Prostate gland (tissue), 2 donors: ENCODE results near the gene FUT7. TPM values are rescaled to one million over a fixed set of nuclear protein-coding genes. Genes with fewer than 3 reads are reported as not detected.

Experiments
- DNase-seq: peaks from one replicate; pipeline ENCODE4 v3.0.0-alpha.2; 2019; ENCODE audit warnings: low spot score
- H3K27ac ChIP-seq, 2 donors: fragments of 200-600 bp; sonication (generic); 2 replicates each; pipeline ENCODE4 v1.5.1; 2017 to 2019
- H3K27me3 ChIP-seq: fragments of 200-600 bp; sonication (generic); replicated peaks from 2 replicates; pipeline ENCODE4 v1.5.1; 2019; ENCODE audit not compliant: insufficient read depth
- H3K36me3 ChIP-seq, 2 donors: fragments of 200-600 bp; sonication (generic); 1 replicate in 1 of 2; 2 replicates in 1 of 2; pipeline versions ENCODE4 v1.5.1 to v1.8.1; 2017 to 2019
- H3K4me1 ChIP-seq: fragments of 200-600 bp; sonication (generic); replicated peaks from 2 replicates; pipeline ENCODE4 v1.5.1; 2019
- H3K4me3 ChIP-seq, 2 donors: fragments of 200-600 bp; sonication (generic); 2 replicates each; pipeline ENCODE4 v1.5.1; 2017 to 2019
- H3K9me3 ChIP-seq: fragments of 200-600 bp; sonication (generic); 2 replicates; pipeline ENCODE4 v1.5.1; 2017
- POLR2A ChIP-seq: fragments of 450-650 bp; IDR thresholded peaks from one replicate; pipeline ENCODE4 v1.6.1; 2016; ENCODE audit warnings: antibody characterized with exemption, mild to moderate bottlenecking
- POLR2AphosphoS5 ChIP-seq: sonication (generic); formaldehyde crosslinking; IDR thresholded peaks from one replicate; pipeline ENCODE4 v1.6.1; 2017; ENCODE audit warnings: antibody characterized with exemption
- WGBS: methylation state at CpG from one replicate; pipeline ENCODE4 v1.1.5; 2018; 5-methylcytosine and 5-hydroxymethylcytosine counted together
- intact Hi-C: fragments of 100-400 bp; cut with DNase I; formaldehyde crosslinking; loops from one replicate; pipeline ENCODE4 v1.14.2; 2022
- total RNA-seq, 2 donors: library from RNA; depleted of rRNA; stranded (reverse); fragments of >200 nt; gene quantifications; one replicate each; pipeline ENCODE4 v1.1.0, GENCODE V29; 2016
- TF ChIP-seq, protein P1 (sequence below), 4 experiments: fragments of 200-600 bp in 2 of 4; fragments of 450-650 bp in 2 of 4; sonication (generic) in 2 of 4; IDR thresholded peaks; 1 replicate in 3 of 4; 2 replicates in 1 of 4; pipeline ENCODE4 v1.5.1; 2016 to 2019; ENCODE audit warnings: antibody characterized with exemption in 4 of 4, mild to moderate bottlenecking in 2 of 4, moderate library complexity in 2 of 4

Gene FUT7
- total RNA-seq, 2 donors from 2014 or later, result 0.57 TPM; not detected in 1

DNA sequence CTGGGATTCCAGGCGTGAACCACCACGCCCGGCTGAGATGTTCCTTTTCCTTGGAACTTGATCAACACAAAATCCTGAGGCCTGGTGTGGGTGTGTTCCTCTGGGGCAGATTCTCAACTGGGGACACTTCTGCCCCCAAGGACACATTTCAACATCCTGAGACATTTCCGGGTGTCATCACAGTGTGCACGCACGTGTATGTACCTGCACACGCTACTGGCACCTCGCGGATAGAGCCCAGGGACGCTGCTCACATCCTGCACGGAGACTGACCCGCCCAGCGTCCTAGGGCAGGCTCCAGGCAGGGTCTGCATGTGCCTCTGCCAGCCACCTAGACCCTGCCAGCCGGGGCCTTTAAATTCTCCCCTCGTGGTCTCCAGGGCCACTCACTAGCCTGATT, 30.5 kb upstream of the FUT7 start:
- no peaks in the 10 kb centered on the region for H3K36me3 ChIP-seq
- DNase-seq, result no peak
- no peaks in the 10 kb centered on the region for H3K9me3 ChIP-seq
- TF ChIP-seq POLR2A (no peak), POLR2AphosphoS5 (no peak)
- TF ChIP-seq, protein P1, sequence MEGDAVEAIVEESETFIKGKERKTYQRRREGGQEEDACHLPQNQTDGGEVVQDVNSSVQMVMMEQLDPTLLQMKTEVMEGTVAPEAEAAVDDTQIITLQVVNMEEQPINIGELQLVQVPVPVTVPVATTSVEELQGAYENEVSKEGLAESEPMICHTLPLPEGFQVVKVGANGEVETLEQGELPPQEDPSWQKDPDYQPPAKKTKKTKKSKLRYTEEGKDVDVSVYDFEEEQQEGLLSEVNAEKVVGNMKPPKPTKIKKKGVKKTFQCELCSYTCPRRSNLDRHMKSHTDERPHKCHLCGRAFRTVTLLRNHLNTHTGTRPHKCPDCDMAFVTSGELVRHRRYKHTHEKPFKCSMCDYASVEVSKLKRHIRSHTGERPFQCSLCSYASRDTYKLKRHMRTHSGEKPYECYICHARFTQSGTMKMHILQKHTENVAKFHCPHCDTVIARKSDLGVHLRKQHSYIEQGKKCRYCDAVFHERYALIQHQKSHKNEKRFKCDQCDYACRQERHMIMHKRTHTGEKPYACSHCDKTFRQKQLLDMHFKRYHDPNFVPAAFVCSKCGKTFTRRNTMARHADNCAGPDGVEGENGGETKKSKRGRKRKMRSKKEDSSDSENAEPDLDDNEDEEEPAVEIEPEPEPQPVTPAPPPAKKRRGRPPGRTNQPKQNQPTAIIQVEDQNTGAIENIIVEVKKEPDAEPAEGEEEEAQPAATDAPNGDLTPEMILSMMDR (IDR thresholded peaks at IDR 0.05), result no peak
- no peaks in the 10 kb centered on the region for H3K27me3 ChIP-seq
- intact Hi-C loops, result loop anchor here (10.0 kb wide), 1 partner anchor 278 kb away; no protein-coding TSS in a partner anchor
- WGBS, result 87% methylated on average over 15 of the region's 15 CpGs
- H3K4me1 ChIP-seq, result peaks cover 5% of the 10 kb centered on the region
- H3K4me3 ChIP-seq, result no peak overlapping the region
- H3K27ac ChIP-seq, result no peak overlapping the region

DNA sequence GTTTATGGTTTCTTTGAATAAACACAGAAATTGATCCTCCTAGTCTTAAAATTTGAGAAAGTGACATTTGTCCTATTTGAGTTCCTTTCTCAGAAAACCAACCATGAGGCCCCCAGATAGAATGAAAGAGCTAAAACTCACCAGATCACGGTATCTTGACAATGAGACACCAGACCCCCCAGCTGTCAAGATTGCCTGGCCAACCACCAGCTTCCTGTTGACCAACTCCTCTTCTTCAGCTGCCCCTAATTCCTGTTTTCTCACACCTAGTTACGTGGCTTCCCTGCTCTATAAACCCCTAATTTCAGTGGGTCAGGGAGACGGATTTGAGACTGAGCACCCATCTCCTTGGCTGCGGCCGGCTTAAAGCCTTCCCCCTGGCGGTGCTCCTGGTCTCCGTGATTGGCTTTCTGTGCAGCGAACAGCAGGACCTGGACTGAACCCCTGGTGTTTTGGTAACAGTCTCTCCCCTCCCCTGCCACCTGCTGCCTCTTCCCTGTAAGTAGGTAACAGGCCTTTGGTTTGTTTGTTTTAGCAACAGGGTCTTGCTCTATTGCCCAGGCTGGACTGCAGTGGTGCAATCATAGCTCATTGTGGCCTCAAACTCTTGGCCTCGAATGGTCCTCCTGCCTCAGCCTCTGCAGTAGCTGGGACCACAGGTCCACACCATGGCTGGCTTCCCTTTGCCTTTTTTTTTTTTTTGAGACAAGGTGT, 26.8 kb upstream of the FUT7 start:
- WGBS, result 90% methylated on average over 9 of the region's 9 CpGs
- TF ChIP-seq, protein P1 (IDR thresholded peaks at IDR 0.05), result no peak
- TF ChIP-seq POLR2AphosphoS5 (no peak), POLR2A (no peak)
- no peaks in the 10 kb centered on the region for H3K27me3 ChIP-seq

DNA sequence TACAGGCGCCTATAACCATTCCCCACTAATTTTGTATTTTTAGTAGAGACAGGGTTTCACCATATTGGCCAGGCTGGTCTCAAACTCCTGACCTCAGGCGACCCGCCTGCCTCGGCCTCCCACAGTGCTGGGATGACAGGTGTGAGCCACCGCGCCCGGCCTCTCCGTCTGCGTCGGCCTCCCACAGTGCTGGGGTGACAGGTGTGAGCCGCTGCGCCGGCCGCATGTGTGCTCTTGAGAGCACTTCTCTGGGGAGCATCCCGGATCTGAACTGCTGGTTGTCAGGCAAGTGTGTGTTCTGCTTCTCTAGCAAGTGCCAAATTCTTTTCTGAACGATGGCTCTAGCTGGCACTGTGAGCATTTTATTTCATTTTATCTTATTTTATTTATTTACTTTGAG, 25.7 kb upstream of the FUT7 start:
- peaks cover 31% of the 10 kb centered on the region for H3K4me1 ChIP-seq
- WGBS, result 31% methylated on average over 16 of the region's 16 CpGs

More for the DNA sequence above, 26.8 kb upstream of the FUT7 start:
- Histone ChIP-seq H3K36me3 (no peaks in the 10 kb centered on the region), H3K4me3 (no peak overlapping the region), H3K9me3 (no peaks in the 10 kb centered on the region), H3K27ac (no peak overlapping the region), H3K4me1 (peaks cover 31% of the 10 kb centered on the region)
- intact Hi-C loops, result no loop called here
- DNase-seq, result no peak

DNA sequence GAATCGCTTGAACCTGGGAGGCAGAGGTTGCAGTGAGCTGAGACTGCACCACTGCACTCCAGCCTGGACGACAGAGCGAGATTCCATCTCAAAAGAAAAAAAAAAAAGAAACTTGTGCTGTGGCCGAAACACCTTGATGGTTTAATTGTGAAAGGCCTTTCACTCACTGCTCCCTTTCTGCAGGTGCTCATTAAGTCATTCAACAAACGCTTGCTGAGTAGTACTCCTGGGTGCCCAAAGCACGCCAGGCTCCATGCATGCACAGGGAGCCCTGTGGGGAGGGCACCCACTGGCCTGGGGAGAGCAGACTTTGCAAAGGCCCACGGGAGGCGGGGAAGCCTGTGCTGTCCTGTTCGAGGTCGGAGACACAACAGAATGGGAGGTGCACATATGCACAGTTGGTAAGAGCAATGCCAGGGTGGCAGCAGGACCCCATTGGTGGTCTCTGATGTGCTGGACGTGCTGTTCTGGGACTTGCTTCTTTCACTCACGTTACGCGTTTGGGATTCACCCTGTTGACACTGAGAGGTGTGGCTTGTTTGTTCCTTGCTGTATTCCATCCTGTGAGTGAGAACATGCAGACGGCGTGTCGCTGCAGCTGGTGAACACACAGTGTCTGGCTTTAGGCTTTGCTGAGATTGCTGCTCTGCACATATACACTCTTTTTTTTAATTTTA, 25.0 kb upstream of the FUT7 start:
- WGBS, result 48% methylated on average over 17 of the region's 17 CpGs
- H3K4me1 ChIP-seq, result peaks cover 31% of the 10 kb centered on the region
- no peak for DNase-seq
- H3K36me3 ChIP-seq, result no peaks in the 10 kb centered on the region
- no peak overlapping the region for H3K4me3 ChIP-seq
- H3K27me3 ChIP-seq, result no peaks in the 10 kb centered on the region
- intact Hi-C loops, result no loop called here
- H3K9me3 ChIP-seq, result no peaks in the 10 kb centered on the region
- peak overlapping the region; percentile 12 to 21 for H3K27ac ChIP-seq
- TF ChIP-seq, protein P1 (IDR thresholded peaks at IDR 0.05), result no peak
- peak; percentile 45 for TF ChIP-seq POLR2AphosphoS5

More for the DNA sequence above, 25.7 kb upstream of the FUT7 start:
- no peaks in the 10 kb centered on the region for H3K27me3 ChIP-seq
- no peaks in the 10 kb centered on the region for H3K36me3 ChIP-seq
- no peaks in the 10 kb centered on the region for H3K9me3 ChIP-seq
- intact Hi-C loops, result no loop called here
- H3K27ac ChIP-seq, result peak overlapping the region; percentile 12 to 21
- no peak for DNase-seq
- no peak for TF ChIP-seq POLR2AphosphoS5
- TF ChIP-seq, protein P1 (IDR thresholded peaks at IDR 0.05), result no peak
- no peak for TF ChIP-seq POLR2A
- no peak overlapping the region for H3K4me3 ChIP-seq
